Testis (tissue), 2 donors: ENCODE measurements around the gene DCST2.

Experiments
- CTCF ChIP-seq, 3 experiments: fragments of 450-650 bp in 2 of 3; fragments of 200-600 bp in 1 of 3; sonication (generic) in 1 of 3; IDR thresholded peaks; one replicate each; pipeline ENCODE4 v1.5.1; 2016 to 2019; ENCODE audit warnings: antibody characterized with exemption in 3 of 3, mild to moderate bottlenecking in 2 of 3, moderate library complexity in 1 of 3
- POLR2A ChIP-seq: fragments of 450-650 bp; IDR thresholded peaks from one replicate; pipeline ENCODE4 v1.6.1; 2017; ENCODE audit warnings: antibody characterized with exemption, mild to moderate bottlenecking, moderate library complexity

- TF ChIP-seq POLR2A (peak; percentile 34), CTCF (IDR thresholded peaks at IDR 0.05) (no peak)
These were observed 58.7 kb downstream of the DCST2 start for GRCh38 chr1:154974808-154975408.
